IPS DF 19.7 (cell line): ENCODE data around the gene RCL1.
"Not testable (repeated sequence)": the region's sequence is repeated elsewhere in the genome, so short reads cannot be mapped to it uniquely, and the experiment has no call there.

Experiments
- DNase-seq: peaks from one replicate; pipeline ENCODE4 v3.0.0-alpha.2; 2013; ENCODE audit warnings: low read depth, low spot score

The RCL1 gene, protein sequence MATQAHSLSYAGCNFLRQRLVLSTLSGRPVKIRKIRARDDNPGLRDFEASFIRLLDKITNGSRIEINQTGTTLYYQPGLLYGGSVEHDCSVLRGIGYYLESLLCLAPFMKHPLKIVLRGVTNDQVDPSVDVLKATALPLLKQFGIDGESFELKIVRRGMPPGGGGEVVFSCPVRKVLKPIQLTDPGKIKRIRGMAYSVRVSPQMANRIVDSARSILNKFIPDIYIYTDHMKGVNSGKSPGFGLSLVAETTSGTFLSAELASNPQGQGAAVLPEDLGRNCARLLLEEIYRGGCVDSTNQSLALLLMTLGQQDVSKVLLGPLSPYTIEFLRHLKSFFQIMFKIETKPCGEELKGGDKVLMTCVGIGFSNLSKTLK

DNA sequence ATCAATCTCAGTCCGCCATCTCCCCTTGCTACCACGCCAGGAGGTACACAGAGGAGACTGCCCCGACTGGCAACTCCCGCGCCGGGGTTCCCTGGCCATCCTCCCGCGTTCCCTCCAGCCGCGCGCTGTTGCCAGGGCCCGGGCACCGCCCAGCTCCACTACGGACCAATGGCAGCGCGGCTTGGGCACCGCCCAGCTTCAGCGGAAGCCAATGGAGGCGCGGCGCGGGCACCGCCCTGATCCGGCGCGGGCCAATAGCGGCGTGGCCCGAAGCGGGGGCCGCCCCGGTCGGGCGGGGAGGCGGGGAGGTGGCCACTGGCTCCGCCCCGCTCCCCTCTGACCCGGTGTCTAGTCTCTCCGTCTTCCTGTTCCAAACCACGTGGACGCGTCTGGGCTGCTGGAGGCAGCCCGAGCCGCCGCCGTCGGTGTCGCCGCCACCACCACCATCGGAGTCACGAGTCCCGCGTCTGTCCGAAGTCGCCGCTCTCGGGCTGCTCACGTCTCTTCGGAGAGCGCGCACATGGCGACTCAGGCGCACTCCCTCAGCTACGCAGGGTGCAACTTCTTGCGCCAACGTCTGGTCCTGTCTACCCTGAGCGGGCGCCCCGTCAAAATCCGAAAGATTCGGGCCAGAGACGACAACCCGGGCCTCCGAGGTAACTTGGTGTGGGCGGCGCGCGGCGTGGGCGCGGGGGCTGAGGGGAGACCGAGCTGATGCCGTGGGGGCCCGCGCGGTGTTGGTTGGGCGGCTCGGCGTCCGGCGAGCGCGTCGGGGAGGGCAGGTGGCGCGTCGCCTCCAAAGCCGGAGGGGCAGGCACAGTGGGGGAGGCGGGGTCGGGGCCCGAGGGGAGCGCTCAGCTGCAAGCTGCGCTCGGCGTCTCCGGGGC is at the start of gene RCL1:
Gene RCL1 (plus strand): TSS at position 373 of the 887 bp plus-strand sequence. CDS start 148 bp downstream, at position 521.
- peak; percentile 74 for DNase-seq

DNA sequence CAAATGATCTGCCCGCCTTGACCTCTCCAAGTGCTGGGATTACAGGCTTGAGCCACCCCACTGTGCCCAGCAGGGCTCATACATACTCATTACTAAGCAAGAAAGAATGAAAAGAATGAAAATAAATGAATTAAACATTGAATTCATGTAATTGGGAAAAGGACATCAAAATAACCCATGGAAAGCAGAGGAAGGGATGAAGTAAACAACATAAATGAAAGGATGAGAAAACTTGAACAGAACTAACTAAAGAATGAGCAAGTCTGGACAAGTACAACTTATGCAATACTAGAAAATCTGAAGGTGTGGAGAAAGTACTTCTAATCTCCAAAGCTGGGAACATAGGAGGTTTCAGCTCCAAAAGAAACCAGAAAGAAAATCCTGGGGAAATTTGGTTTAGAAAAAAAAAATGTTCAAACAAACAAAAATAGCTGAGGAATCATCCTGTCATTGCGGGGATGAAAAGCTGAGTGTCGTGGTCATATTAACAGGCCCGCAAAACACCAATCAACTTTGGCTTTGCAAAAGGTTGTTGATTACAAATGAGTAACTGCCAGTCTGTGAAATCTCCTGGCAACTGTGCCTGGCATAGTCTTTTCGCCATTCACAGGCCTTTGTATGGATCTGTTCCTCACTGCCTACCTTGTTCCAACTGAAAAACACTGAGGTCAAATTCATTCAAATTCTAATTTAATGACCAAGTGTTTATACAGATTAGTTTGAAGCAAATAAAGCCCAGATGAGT is 49.4 kb upstream of the RCL1 start:
- DNase-seq, result no peak

DNA sequence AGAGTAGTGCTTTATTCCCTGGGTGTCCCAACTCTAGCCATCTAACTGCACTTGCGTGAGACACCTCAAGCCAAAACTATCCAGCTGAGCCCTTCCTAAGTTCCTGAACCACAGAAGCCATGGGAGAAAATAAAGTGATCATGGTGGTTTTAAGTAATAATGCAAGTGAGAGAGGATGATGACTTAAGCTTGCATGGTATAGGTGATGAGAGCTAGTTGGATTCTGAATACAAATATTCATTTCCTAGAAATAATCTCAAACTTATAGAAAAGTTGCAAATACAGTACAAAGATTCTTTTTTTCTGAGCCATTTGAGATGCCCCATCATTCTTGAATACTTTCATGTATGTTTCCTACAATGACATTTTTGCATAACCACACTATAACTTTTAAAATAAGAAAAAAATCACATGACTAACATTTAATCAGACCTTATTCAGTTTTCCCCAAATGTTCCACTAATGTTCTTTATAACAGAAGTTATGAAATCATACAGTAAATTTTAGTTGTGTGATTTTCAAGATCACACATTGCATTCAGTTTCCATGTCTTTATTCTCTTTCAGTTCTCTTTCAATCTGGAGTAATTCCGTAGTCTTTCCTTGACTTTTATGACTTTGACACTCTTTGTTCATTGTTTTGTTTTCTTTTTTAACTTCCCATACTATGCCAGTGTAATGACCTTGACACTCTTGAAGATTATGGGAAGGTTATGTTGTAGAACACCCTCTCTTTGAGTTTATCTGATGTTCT is 46.3 kb upstream of the RCL1 start:
- DNase-seq, result no peak

DNA sequence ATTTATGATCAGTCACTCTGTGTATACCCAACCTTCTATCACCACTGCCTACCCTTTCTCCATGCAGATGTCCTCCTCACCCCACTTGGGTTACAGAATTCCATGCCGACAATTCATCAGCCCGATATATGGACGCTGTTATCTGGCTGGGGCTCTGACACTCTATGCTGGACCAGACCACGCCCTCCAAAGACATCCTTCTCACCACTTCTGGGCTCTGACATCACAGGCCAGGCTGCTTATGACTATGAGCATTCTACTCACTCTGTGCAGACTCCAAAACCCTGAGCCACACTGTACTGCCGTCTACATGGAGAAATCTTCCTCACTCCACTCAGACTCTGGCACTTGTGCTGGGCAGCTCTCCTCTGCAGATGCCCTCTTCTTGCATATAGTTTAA is 44.1 kb upstream of the RCL1 start:
- no peak for DNase-seq

DNA sequence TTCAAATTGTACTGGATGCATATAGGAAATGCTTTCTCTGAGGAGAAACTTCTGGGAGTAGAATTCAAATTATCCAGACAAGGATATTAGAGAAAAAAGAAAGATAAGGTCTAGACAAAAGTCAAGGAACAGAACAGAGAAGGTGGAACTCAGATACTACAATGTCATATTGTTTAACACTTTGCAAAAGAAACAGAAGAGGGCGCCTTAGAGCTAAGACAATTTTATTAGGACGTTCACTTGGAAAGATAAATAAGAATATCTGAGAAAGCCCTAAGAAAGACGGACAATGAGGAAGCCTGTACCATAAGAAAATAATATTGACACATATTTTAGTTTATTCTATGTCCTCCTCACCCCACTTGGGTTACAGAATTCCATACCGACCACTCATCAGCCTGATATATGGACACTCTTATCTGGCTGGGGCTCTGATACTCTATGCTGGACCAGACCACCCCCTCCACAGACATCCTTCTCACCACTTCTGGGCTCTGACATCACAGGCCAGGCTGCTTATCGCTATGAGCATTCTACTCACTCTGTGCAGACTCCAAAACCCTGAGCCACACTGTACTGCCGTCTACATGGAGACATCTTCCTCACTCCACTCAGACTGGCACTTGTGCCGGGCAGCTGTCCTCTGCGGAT is 42.6 kb upstream of the RCL1 start:
- DNase-seq, result no peak

DNA sequence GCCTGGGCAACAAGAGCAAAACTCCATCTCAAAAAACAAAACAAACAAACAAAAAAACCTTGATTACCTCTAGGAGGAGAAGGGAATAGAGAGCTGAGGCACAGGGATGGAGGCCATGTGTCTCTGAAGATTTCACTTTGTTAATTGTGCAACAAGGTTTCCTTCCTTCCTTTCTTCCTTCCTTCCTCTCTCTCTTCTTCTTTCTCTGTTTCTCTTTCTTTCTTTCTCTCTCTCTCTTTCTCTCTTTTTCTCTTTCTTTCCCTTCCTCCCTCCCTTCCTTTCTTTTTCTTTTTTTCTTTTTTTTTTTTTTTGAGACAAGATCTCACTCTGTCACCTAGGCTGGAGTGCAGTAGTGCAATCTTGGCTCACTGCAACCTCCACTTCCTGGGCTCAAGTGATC is 38.2 kb upstream of the RCL1 start:
- not testable (repeated sequence) for DNase-seq

DNA sequence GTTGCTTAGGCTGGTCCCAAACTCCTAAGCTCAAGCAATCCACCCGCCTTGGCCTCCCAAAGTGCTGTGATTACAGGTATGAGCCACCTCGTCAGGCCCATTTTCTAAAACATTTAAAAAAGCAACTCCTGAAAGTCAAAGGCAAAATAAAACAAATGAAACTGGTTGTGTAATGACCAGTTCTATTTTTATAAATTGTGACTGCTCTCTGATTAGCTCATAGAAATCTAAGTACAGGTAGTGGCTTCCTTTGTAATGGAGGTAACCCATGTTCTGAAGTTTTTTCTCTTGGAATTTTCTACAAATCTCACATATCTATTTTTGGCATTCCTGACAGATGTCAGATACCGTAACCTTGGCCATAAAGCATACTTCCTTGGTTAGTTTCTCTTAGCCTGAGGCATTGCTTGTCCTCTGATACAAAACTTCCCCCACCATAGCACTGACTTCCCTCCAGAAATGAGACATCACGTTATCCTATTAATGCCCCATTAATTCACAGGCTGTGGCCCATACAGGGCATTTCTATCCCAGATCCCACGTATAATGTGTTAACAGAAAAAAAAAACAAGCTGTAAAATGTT is 37.6 kb upstream of the RCL1 start:
- DNase-seq, result no peak

DNA sequence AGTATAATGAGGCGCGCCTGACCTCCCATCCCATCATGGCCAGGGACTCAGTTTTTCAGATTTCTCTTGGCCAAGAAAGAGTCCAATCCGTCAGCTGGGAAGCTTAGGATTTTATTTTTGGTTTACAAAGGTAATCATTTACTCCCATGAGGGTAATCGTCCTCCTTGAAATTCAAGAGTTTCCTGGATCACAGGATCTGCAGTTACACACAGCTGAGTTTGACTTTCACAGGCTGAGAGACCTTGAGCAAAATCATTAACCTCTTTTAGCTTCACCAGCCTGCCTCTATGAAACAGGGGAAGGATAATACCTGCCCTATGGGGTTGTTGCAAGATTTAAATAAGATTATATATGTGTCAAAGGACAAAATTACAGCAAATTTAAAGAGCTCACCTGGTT is 36.3 kb upstream of the RCL1 start:
- no peak for DNase-seq

DNA sequence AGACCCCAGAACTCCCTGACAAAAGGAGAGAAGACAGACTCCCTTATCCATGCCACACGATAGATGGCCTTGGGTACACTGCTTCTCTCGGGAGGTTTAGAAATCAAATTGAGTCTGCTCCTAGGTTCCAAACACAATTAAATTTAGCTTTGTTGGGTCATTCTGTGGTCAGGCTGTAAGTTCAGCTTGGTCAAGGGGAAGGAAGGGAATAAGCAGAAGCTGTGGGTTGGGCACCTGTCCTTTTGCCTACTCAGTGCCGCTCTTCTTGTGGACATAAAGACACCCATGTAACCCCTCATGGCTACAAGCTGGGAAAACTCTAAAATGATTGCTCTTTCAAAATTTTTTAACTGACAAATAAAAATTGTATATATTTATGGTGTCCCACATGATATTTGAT is 32.6 kb upstream of the RCL1 start:
- DNase-seq, result no peak

DNA sequence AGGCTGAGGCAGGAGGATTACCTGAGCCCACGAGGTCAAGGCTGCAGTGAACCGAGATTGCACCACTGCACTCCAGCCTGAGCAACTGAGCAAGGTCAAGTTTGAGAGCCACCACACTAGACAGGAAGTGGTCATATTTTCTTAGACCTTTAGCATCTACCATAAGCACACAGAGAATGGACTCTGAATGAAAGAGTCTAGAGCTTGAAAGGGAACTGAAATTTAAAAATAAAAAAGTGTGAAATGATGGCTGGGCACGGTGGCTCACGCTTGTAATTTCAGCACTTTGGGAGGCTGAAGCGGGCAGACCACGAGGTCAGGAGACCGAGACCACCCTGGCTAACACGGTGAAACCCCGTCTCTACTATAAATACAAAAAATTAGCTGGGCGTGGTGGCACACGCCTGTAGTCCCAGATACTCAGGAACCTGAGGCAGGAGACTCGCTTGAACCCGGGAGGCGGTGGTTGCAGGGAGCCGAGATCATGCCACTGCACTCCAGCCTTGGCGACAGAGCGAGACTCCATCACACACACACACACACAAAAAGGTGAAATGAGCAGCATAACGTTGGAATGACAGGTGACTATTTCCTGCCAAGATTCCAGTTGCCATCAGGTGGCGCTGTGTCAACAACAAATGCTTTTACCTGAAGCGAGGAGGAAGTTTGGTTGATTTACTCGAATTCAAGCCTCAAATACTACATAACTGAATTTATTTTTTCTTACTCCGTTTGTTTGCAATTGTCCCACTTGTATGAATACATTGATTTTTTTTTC is 30.4 kb upstream of the RCL1 start:
- no peak for DNase-seq

DNA sequence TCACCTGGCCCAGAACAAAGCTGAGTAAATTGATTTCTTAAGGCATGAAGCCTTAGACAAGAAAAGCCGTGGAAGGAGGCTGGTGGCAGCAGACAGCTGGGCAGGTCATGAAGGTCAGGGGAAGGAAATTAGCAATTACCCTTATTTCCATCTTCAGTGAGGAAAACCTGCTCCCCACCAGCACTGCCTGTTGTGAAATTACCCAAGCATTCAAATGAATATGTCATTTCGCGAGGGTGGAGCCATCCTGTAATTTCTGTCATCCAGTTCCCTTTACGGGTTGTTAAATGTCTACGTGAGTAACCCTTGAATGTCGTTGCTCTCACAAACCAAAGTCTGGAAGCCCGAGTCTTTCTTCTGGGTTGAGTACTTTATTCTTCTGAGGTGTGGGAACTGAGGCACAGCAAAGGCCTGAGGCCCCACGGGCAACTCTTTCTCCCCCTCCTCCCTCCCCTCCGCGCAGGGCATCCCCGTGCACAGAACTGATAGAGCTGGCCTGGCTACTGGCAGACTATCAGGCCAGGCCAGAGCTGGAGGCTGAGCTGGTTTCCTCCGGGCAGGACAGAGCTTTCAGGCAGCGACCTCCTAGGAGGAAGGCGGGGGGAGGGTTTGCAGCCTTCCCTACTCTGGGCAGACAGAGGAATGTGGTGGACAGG is 29.7 kb upstream of the RCL1 start:
- no peak for DNase-seq

DNA sequence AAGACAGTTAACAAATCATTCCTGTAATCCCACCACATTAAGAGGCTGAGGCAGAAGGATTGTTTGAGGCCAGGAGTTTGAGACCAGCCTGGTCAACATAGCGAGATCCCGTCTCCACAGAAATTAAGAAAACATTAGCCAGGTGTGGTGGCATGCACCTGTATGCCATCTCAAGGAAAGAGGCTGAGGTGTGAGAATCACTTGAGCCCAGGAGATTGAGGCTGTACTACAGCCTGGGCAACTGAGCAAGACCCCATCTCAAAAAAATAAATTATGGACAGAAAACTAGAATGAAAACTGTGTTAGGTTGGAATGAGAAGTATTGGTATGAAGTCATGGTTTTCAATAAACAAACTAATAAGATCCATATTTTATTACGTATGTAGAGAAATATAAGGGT is 28.7 kb upstream of the RCL1 start:
- DNase-seq, result no peak

DNA sequence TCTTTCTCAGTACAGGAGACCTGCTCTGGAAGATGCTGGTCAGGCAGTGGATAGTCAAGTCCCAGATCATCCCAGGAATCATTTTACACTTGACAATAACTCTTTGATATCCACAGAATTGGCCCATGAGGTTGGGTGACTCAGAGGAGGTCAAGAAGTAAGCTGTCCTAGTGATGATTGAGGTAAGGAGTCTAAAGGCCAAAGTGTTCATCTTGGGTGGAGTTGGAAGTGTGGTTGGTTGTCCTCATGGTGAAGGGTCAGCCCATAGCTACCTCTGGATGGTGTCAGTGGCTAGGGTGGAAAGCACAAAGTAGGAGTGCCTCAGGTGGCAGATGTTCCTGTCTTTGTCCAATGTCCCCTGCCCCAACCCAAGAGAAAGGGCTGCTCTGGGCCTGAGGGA is 24.1 kb upstream of the RCL1 start:
- no peak for DNase-seq

DNA sequence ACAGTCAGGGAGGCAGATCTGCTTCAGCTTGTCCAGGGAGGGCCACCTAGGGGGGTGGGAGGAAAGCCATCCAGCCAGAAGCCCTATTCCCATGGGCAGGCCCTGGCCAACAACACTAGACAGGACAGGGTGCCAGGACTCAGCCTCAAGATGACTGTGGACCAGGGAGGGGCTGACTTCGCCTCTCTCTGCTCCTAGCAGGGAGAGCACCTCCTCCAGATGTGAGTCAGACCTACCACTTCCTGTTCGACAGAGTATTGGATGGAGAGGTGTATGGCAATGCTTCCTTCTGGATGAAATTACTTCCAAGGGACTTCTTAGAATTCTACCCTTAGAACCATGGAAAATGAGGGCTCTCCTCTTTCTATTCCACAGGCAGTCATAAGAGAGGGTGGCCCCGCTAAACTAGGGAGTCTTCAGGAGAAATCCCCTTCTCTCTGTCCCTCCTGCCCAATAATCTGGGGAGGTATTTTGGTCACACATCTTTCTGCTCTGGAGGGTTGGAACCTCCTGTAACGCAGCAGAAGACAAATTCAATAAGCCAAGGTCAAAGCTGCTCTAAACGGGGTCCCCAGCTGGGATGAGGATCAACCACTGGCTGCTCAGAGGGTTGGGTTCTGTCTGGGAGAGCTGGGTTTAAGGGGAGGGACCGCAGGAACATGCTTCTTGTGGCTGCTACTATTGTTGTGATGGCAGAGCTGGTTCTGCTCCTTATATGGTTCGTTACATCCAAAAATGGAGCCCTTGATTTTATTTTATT is 23.2 kb upstream of the RCL1 start:
- DNase-seq, result no peak

DNA sequence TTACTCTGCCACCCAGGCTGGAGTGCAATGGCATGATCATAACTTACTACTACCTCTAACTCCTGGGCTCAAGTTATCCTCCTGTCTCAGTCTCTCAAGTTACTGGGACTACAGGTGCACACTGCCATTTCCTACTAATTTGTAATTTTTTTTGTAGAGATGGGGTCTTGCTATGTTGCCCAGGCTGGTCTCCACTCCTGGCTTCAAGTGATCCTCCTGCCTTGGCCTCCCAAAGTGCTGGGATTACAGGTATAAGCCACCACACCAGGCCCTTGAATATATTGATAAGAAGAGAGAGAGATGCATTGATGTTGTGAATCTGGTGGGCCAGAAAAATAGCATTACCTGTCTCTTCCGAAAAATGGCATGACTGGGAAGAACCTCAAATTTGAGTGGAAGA is 21.0 kb upstream of the RCL1 start:
- no peak for DNase-seq

DNA sequence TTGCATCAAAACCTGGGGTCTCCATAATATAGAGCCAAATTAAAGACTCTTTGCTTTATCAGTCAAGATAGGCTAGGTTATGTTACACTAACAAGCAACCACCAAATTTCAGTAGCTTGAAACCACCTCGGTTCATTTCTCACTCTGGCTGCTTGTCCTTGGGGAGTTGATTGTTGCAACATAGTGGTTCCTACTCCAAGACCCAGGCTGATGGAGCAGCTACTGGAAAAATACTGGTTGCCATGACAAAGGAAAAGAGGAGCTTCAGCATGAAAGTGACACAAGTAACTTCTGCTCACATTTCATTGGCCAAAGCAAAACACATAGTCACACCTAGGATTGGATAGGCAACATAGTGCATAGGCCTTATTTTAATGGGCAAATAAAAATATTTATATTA is 18.5 kb upstream of the RCL1 start:
- no peak for DNase-seq

DNA sequence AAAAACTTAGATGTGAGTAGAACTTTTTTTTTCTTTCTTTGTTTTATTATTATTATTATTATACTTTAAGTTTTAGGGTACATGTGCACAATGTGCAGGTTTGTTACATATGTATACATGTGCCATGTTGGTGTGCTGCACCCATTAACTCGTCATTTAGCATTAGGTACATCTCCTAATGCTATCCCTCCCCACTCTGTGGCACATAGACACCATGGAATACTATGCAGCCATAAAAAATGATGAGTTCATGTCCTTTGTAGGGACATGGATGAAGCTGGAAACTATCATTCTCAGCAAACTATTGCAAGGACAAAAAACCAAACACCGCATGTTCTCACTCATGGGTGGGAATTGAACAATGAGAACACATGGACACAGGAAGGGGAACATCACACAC is 17.8 kb upstream of the RCL1 start:
- not testable (repeated sequence) for DNase-seq

DNA sequence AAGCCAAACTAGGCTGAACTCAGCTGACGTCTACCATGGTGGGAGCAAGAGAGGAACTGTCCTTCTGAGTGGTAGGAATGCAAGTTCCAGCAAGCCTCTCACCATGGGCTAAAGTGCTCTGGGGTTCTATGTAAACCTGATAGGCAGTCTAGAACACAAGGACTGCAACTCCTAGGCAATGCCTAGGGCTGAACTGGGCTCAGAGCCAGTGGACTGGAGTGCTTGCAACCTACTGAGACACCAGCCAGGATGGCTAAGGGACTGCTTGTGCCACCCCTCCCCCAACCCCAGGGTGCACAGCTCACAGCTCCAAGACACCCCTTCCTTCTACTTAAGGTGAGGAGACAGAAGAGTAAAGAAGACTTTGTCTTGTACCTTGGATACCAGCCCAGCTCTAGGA is 12.1 kb upstream of the RCL1 start:
- no peak for DNase-seq

DNA sequence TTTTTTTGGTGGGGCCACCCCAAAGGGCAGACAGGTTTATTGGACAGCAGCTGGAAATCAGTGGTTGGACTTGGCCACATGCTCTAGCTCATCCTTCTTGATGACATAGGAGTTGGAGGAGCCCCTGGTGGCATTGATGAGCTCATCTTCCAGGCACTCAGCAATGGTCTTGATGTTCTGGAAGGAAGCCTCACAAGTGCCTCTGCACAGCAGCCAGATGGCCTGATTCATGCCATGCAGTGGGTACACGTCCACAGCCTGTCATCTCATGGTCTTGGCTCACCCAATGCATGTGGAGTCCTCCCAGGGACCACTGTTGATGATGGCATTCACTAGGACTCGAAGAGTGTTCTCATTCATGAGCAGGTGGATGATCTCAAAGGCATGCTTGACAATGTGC is 11.3 kb upstream of the RCL1 start:
- no peak for DNase-seq
